Astrocyte of the cerebellum (primary cell): Measurements from ENCODE around the gene ZHX3.
A peak's percentile ranks its signal among the peaks of the same experiment; 100 is the strongest.

Source experiments
- DNase-seq: peaks from one replicate; pipeline ENCODE4 v3.0.0-alpha.2; 2011; ENCODE audit warnings: low read depth
- H3K4me3 ChIP-seq: 2 replicates; pipeline ENCODE4 v1.5.1; 2011; ENCODE audit warnings: mild to moderate bottlenecking, low read depth, low read length, moderate library complexity
- CTCF ChIP-seq: IDR thresholded peaks from 2 replicates; pipeline ENCODE4 v1.5.1; 2012; ENCODE audit warnings: low read length, low read depth, moderate library complexity, mild to moderate bottlenecking; ENCODE audit errors: missing control alignments
- in situ Hi-C: cut with HindIII; loops from 2 replicates; pipeline ENCODE4 v1.10.0; 2017; ENCODE audit warnings: low sequenced_read_pairs

The ZHX3 gene

GRCh38 chr20:41286240-41286851, 31.2 kb downstream of the ZHX3 start:
- no peak for TF ChIP-seq CTCF
- in situ Hi-C loops, result no loop called here
- DNase-seq, result no peak
- no peak overlapping the region for H3K4me3 ChIP-seq

DNA sequence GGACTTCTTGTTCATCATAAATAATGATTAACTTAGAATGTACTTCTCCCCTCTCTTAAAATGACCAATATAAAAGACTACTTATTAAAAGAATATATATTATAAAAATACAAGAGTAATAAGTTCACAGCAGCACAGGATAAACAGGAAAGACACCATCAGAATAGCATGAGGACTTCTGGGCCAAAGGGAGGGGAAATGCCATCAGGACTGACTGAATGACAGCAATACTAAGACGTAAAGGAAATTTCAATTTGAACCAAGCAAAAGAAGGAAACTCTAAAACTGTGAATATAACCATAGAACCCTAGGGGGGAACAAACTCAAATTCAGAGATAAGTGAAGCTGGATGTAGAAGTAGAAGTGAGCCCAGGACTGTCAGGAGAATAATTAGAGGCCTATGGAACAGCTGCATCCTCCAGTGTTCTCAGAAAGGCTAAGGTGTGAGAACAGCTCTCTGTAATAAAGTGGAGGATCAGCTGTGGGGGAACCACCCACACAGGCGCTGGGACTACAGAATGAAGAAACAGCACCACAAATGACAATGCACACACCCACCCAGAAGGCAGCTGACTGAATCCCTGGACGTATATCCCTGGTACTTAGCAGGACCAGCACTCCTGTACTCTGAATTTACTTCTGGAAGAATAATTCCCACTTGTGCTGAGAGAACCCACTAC, 37.8 kb downstream of the ZHX3 start:
- no peak overlapping the region for H3K4me3 ChIP-seq
- DNase-seq, result no peak
- TF ChIP-seq CTCF, result no peak
- in situ Hi-C loops, result no loop called here

- DNase-seq, result no peak
- no peak for TF ChIP-seq CTCF
- in situ Hi-C loops, result no loop called here
- H3K4me3 ChIP-seq, result no peak overlapping the region
Observed at GRCh38 chr20:41278936-41279335, 38.6 kb downstream of the ZHX3 start.

- in situ Hi-C loops, result no loop called here
- H3K4me3 ChIP-seq, result no peak overlapping the region
- no peak for DNase-seq
- no peak for TF ChIP-seq CTCF
Observed at GRCh38 chr20:41277049-41277448, 40.5 kb downstream of the ZHX3 start.

DNA sequence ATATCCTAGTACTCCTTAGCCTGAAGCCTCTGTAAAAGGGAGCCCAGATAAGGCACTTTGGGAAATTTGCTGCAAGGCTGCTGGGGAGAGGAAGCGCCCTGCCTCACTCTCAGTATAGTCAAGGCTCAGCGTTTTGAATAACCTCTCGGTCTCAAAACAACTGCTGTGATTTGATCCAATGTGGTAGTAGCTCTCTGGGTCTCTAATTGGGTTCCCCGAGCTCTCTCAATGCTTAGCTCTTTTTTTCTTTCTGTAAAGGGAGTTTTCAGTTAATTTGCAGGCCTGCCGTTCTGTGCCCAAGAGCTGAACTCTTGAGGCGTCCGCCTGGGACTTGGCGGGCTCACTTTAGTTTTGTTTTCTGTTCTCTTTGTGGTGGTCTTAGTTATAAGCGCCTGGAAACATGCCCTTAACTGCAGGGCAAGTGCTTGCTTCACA, 41.2 kb downstream of the ZHX3 start:
- no peak for TF ChIP-seq CTCF
- DNase-seq, result peak; percentile 75
- in situ Hi-C loops, result no loop called here
- no peak overlapping the region for H3K4me3 ChIP-seq

DNA sequence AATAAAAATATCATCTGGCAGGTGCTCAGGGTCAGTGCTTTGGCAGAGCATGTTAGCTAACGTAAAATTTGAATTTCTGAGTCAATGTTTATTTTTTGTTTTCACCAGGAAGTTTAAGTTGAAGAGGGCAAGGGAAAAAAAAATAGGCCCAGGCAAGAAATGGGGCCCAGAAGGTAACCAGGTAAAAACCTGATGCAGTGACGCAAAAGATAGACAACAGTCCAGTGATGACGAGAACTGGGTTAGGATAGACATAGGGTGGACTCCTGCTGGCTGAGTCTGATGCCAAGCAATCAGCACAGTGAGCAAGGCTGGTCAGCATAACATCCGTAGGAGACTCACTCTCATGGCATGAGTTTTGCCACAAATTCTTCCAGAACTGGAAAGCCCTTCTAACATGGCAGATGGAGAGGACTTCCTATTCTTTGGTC, 42.2 kb downstream of the ZHX3 start:
- no peak overlapping the region for H3K4me3 ChIP-seq
- no peak for TF ChIP-seq CTCF
- peak; percentile 34 for DNase-seq
- in situ Hi-C loops, result no loop called here
